Measurements from ENCODE around the gene LRRC47. TPM values are rescaled to one million over a fixed set of nuclear protein-coding genes. Genes with fewer than 3 reads are reported as not detected.

Gene LRRC47
- total and polyA plus RNA-seq, 4 donors, result 26.8 to 38.8 (median 31.3) TPM

DNA sequence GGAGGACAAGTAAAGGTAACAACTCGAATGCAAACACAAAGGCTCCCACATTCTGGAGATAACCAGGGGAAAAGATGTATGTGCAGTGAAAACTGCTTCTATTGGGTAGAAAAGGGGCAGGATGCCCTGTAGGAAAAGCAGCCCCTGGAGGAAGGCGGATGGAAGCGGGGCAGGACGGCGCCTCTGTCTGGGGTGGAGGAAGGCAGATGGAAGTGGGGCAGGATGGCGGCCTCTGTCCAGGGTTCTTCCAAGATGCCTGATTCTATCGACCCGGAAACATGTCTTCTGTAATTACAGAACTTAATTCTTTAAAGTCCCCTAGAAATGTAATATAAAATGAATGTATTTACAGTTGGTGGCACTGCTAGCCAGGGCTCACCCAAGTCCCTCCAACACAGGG lies 24.0 kb upstream of the LRRC47 start:
- intact Hi-C loops (cut with DNase I), result no loop called here
- WGBS, 2 donors, result 84 to 89% methylated on average over 8 of the region's 8 CpGs
- H3K9me3 ChIP-seq (ENCODE audit: control insufficient read depth, low read length), result no peaks in the 10 kb centered on the region
- H3K27ac ChIP-seq (ENCODE audit: low read depth in 1 of 2, low read length in 2 of 2), result no peak overlapping the region
- DNase-seq (peak in 1 of 2 donors; percentile 51), ATAC-seq (ENCODE audit: low FRiP score) (no peak)
- no peaks in the 10 kb centered on the region for H3K27me3 ChIP-seq (ENCODE audit: control insufficient read depth in 1 of 2, insufficient read depth in 2 of 2, low read length in 1 of 2)
- H3K4me1 ChIP-seq (ENCODE audit: control insufficient read depth in 1 of 2, insufficient read depth in 2 of 2, low read length in 2 of 2), result no peaks in the 10 kb centered on the region
- peaks cover 0 to 3% of the 10 kb centered on the region in 2 donors for H3K36me3 ChIP-seq (ENCODE audit: control insufficient read depth in 1 of 2, insufficient read depth in 2 of 2, low read length in 1 of 2)
- no peak overlapping the region for H3K4me3 ChIP-seq (ENCODE audit: low read length in 2 of 2)

DNA sequence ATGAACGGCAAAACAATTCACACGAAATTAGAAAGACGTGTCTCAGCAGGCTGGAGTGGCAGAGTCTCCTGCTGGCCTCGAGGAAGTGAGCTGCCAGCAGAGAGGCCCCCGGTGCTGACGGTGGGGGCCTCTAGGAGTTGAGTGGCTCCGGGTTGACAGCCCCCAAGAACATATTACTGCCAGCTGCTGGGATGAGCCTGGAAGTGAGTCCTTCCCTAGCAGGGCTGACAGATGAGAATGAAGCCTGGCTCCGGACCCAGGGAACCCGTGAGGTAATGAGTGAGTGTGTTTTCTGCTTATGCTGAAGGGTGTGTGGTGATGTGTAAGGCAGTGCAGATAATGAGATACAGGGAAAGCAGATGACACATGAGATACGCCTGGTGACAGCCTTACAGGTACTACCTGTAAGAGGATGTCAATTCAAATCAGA lies 23.5 kb upstream of the LRRC47 start:
- H3K27ac ChIP-seq (ENCODE audit: low read depth in 1 of 2, low read length in 2 of 2), result no peak overlapping the region
- DNase-seq (peak in 1 of 2 donors; percentile 44), ATAC-seq (ENCODE audit: low FRiP score) (no peak)
- no peak overlapping the region for H3K4me3 ChIP-seq (ENCODE audit: low read length in 2 of 2)
- H3K9me3 ChIP-seq (ENCODE audit: control insufficient read depth, low read length), result no peaks in the 10 kb centered on the region
- no peaks in the 10 kb centered on the region for H3K27me3 ChIP-seq (ENCODE audit: control insufficient read depth in 1 of 2, insufficient read depth in 2 of 2, low read length in 1 of 2)
- 49 to 57% methylated on average over 10 of the region's 10 CpGs for WGBS, 2 donors
- intact Hi-C loops (cut with DNase I), result no loop called here
- H3K4me1 ChIP-seq (ENCODE audit: control insufficient read depth in 1 of 2, insufficient read depth in 2 of 2, low read length in 2 of 2), result no peaks in the 10 kb centered on the region
- peaks cover 0 to 4% of the 10 kb centered on the region in 2 donors for H3K36me3 ChIP-seq (ENCODE audit: control insufficient read depth in 1 of 2, insufficient read depth in 2 of 2, low read length in 1 of 2)

DNA sequence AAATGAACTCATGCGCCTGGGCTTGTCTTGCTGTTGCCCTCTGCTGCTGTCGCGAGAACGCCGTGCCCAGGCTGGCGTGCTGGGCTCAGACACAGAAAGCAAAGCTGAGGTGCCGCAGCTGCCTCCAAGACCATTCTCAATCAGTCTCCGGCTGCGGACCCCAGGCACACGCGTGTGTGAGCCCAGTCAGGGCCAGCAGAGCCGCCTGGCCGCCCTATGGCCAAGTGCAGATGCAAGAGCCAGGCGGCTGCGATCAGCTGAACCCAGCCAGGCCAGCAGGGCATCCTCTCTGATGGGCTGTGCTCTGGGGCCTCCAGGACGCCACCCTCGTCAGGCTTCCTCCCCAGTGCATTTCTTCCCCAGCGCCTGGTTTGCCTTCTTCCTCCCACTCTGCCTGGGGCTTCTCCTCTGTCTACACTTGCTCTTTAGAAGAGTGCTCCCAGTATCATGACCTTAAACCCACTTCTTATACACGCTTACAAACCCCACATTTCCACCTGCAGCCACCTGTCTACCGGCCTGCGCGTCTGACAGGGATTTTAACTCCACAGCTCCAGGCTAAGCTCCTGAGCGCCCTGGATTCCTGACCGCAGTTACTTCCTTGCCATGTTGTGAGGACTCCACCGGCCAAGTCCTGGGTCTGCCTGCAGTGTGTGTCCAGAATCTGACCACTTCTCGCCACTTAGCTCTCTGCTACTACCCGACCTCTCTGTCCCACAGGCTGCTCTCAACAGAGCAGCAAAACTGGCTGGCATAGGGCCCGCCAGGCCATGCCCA lies 21.7 kb upstream of the LRRC47 start:
- Histone ChIP-seq H3K27me3 (ENCODE audit: control insufficient read depth in 1 of 2, insufficient read depth in 2 of 2, low read length in 1 of 2) (no peaks in the 10 kb centered on the region), H3K27ac (ENCODE audit: low read depth in 1 of 2, low read length in 2 of 2) (no peak overlapping the region), H3K9me3 (ENCODE audit: control insufficient read depth, low read length) (no peaks in the 10 kb centered on the region), H3K4me3 (ENCODE audit: low read length in 2 of 2) (no peak overlapping the region), H3K4me1 (ENCODE audit: control insufficient read depth in 1 of 2, insufficient read depth in 2 of 2, low read length in 2 of 2) (no peaks in the 10 kb centered on the region), H3K36me3 (ENCODE audit: control insufficient read depth in 1 of 2, insufficient read depth in 2 of 2, low read length in 1 of 2) (peaks cover 0 to 3% of the 10 kb centered on the region in 2 donors)
- ATAC-seq (ENCODE audit: low FRiP score) (no peak), DNase-seq (peak; percentile 21 to 66)
- 91 to 92% methylated on average over 28 of the region's 28 CpGs for WGBS, 2 donors
- intact Hi-C loops (cut with DNase I), result no loop called here

DNA sequence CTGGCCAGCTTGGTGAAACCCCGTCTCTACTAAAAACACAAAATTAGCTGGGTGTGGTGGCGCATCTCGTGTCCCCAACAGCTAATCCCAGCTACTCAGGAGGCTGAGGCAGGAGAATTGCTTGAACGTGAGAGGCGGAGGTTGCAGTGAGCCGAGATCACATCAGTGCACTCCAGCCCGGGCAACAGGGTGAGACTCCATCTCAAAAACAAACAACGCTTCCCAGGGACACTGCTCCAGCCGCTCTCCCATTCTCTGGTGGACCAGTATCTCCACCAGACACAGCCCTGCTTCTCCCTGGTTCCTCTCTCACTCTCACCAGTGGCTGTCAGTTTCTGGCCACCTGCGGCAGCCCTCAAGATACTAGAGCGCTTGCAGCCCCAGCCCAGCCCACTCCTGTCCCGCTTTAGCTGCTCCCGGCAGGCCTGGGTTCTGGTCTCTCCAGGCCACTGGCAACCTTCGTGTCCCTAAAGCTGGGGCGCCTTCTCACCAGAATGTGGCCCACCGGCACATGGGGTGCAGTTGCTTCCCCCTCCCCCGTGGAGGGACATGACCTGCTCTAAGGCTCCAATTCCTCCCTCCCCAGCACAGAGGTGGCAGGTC lies 20.9 kb upstream of the LRRC47 start:
- peaks cover 0 to 3% of the 10 kb centered on the region in 2 donors for H3K36me3 ChIP-seq (ENCODE audit: control insufficient read depth in 1 of 2, insufficient read depth in 2 of 2, low read length in 1 of 2)
- no peak overlapping the region for H3K27ac ChIP-seq (ENCODE audit: low read depth in 1 of 2, low read length in 2 of 2)
- H3K9me3 ChIP-seq (ENCODE audit: control insufficient read depth, low read length), result no peaks in the 10 kb centered on the region
- intact Hi-C loops (cut with DNase I), result no loop called here
- H3K4me3 ChIP-seq (ENCODE audit: low read length in 2 of 2), result no peak overlapping the region
- no peaks in the 10 kb centered on the region for H3K4me1 ChIP-seq (ENCODE audit: control insufficient read depth in 1 of 2, insufficient read depth in 2 of 2, low read length in 2 of 2)
- 91 to 94% methylated on average over 17 of the region's 17 CpGs for WGBS, 2 donors
- ATAC-seq (ENCODE audit: low FRiP score), result peak; percentile 11
- peak; percentile 32 to 58 for DNase-seq
- H3K27me3 ChIP-seq (ENCODE audit: control insufficient read depth in 1 of 2, insufficient read depth in 2 of 2, low read length in 1 of 2), result no peaks in the 10 kb centered on the region

DNA sequence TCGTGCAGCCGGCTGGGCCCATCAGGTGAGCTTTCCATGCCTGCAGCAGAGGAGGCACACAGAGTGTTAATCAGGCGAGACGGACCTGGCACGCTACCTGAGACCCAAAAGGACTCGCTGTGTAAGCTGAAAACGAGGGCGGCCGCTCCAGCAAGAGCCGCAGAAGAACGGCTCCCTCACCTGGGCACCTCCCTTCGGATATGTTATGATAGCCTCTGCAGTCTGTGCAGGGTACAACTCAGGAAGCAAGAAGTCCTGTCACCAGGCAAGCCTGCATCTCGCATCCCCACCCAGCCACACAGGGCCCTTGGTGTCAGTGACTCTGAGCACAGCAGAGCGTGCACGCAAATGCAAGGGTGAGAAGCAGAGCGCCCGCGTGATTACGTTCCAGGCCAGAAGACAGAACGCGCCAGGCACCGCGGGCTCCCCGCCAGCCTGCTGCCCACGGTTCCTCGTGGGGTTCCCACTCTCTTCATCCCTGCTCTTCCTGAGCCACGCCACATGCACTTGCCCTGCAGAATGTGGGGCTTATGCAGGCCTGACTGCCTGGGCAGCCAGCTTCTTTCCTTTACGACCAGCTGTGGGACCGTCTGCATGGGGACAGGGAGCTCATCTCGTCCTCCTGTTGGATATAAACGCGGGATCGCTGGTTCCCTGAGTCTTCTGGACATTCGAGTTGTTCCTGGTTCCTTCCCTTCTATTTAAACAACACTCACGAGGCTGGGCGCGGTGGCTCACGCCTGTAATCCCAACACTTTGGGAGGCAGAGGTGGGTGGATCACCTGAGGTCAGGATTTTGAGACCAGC lies 20.2 kb upstream of the LRRC47 start:
- H3K4me3 ChIP-seq (ENCODE audit: low read length in 2 of 2), result no peak overlapping the region
- H3K27me3 ChIP-seq (ENCODE audit: control insufficient read depth in 1 of 2, insufficient read depth in 2 of 2, low read length in 1 of 2), result no peaks in the 10 kb centered on the region
- no peaks in the 10 kb centered on the region for H3K4me1 ChIP-seq (ENCODE audit: control insufficient read depth in 1 of 2, insufficient read depth in 2 of 2, low read length in 2 of 2)
- no peak overlapping the region for H3K27ac ChIP-seq (ENCODE audit: low read depth in 1 of 2, low read length in 2 of 2)
- H3K9me3 ChIP-seq (ENCODE audit: control insufficient read depth, low read length), result no peaks in the 10 kb centered on the region
- peaks cover 0 to 3% of the 10 kb centered on the region in 2 donors for H3K36me3 ChIP-seq (ENCODE audit: control insufficient read depth in 1 of 2, insufficient read depth in 2 of 2, low read length in 1 of 2)
- DNase-seq (peak; percentile 33 to 67), ATAC-seq (ENCODE audit: low FRiP score) (peak; percentile 24)
- intact Hi-C loops (cut with DNase I), result no loop called here
- 90 to 92% methylated on average over 38 of the region's 38 CpGs for WGBS, 2 donors

DNA sequence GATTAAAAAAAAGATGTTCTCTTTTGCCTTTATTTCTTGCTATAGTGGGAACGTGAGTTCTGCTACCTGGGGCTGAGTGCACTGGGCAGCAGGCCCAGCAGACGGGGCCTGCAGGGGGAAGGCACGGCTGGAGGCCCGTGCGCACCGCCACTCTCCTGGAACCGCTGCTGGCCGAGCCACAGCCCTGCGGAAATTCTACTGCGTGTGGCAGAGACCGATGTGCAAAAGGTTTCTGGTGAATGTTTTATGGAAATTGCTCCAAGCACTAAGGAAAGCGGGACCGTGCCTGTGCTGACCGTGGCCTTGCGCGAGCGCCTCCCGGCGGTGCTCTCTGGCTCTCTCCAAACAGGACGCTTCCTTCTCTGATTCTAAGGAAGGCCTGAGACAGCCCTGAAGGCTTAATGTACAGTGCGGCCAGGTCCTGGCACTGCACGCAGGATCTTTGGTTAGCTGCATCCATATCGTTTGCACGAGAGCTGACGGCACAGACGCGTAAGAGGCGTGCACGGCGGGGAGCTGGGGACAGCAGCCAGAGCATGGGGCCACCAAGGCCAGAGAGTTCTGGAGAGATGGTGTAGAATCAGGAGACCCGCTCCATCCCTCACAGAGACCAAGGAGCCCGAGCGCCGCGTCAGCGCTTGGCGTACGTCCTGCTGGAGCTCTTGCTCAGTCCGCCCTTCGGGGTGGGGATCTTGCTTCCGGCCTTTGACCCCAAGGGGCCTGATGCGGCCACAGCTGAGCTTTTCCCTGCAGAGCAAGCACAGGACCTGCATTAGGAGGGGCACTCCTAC lies 18.7 kb upstream of the LRRC47 start:
- 88 to 92% methylated on average over 42 of the region's 42 CpGs for WGBS, 2 donors
- Histone ChIP-seq H3K36me3 (ENCODE audit: control insufficient read depth in 1 of 2, insufficient read depth in 2 of 2, low read length in 1 of 2) (peaks cover 0 to 3% of the 10 kb centered on the region in 2 donors), H3K4me3 (ENCODE audit: low read length in 2 of 2) (no peak overlapping the region), H3K9me3 (ENCODE audit: control insufficient read depth, low read length) (no peaks in the 10 kb centered on the region), H3K4me1 (ENCODE audit: control insufficient read depth in 1 of 2, insufficient read depth in 2 of 2, low read length in 2 of 2) (no peaks in the 10 kb centered on the region), H3K27ac (ENCODE audit: low read depth in 1 of 2, low read length in 2 of 2) (no peak overlapping the region), H3K27me3 (ENCODE audit: control insufficient read depth in 1 of 2, insufficient read depth in 2 of 2, low read length in 1 of 2) (no peaks in the 10 kb centered on the region)
- peak; percentile 30 to 65 for DNase-seq
- intact Hi-C loops (cut with DNase I), result no loop called here
- ATAC-seq (ENCODE audit: low FRiP score), result no peak

DNA sequence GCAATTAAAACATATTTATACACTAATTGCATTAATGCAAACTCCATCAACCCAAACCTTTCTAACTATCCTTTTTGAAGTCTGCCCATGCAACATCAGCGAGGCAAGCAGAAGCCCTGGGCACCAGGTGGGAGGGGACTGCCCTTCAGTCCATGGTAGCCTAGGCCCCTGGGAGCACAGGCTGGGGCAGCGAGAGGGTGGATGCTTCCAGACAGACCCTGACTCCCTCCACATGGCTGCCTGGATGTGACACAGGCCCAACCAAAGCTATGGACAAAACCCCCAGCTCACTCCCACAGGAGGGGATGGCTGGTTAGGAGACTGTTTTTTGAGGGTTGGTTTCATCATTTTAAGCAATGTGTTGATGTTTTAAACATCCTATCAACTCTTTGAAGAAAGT lies 17.8 kb upstream of the LRRC47 start:
- 95 to 100% methylated on average over 2 of the region's 2 CpGs for WGBS, 2 donors
- intact Hi-C loops (cut with DNase I), result no loop called here
- Histone ChIP-seq H3K4me3 (ENCODE audit: low read length in 2 of 2) (no peak overlapping the region), H3K4me1 (ENCODE audit: control insufficient read depth in 1 of 2, insufficient read depth in 2 of 2, low read length in 2 of 2) (no peaks in the 10 kb centered on the region), H3K27me3 (ENCODE audit: control insufficient read depth in 1 of 2, insufficient read depth in 2 of 2, low read length in 1 of 2) (no peaks in the 10 kb centered on the region), H3K36me3 (ENCODE audit: control insufficient read depth in 1 of 2, insufficient read depth in 2 of 2, low read length in 1 of 2) (peaks cover 0 to 3% of the 10 kb centered on the region in 2 donors), H3K27ac (ENCODE audit: low read depth in 1 of 2, low read length in 2 of 2) (no peak overlapping the region), H3K9me3 (ENCODE audit: control insufficient read depth, low read length) (no peaks in the 10 kb centered on the region)
- ATAC-seq (ENCODE audit: low FRiP score) (no peak), DNase-seq (peak in 1 of 2 donors; percentile 15)

DNA sequence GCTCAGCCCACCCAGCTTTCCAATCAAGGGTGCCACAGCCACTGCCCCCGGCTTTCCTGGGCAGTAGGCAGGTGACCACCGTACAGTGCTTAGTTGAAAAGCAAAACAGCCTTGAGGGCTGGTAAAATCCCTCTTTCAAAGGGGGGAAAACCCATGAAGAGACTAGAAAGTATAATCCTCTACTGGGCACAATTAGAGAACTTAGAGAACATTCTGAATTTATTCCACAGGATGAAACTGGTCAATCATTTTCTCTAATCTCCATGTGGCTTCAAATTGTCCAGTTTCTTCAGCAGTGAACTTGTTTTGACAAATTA lies 15.3 kb upstream of the LRRC47 start:
- no peak overlapping the region for H3K27ac ChIP-seq (ENCODE audit: low read depth in 1 of 2, low read length in 2 of 2)
- H3K36me3 ChIP-seq (ENCODE audit: control insufficient read depth in 1 of 2, insufficient read depth in 2 of 2, low read length in 1 of 2), result peaks cover 0 to 3% of the 10 kb centered on the region in 2 donors
- 37 to 47% methylated on average over 2 of the region's 2 CpGs for WGBS, 2 donors
- H3K27me3 ChIP-seq (ENCODE audit: control insufficient read depth in 1 of 2, insufficient read depth in 2 of 2, low read length in 1 of 2), result no peaks in the 10 kb centered on the region
- intact Hi-C loops (cut with DNase I), result no loop called here
- no peaks in the 10 kb centered on the region for H3K4me1 ChIP-seq (ENCODE audit: control insufficient read depth in 1 of 2, insufficient read depth in 2 of 2, low read length in 2 of 2)
- no peaks in the 10 kb centered on the region for H3K9me3 ChIP-seq (ENCODE audit: control insufficient read depth, low read length)
- DNase-seq, result no peak
- H3K4me3 ChIP-seq (ENCODE audit: low read length in 2 of 2), result no peak overlapping the region
- ATAC-seq (ENCODE audit: low FRiP score), result no peak
